Activated CD8-positive, alpha-beta T cell treated with anti-CD3 and anti-CD28 coated beads for 36 hours (primary cell): Measurements from ENCODE around the gene CD81. TPM values are rescaled to one million over a fixed set of nuclear protein-coding genes. Genes with fewer than 3 reads are reported as not detected.

ENCODE experiments used
- ATAC-seq: fragments of 200-7000 bp; cut with Tn5 transposase; one replicate; pipeline ENCODE4 v1.10.0; 2021; ENCODE audit warnings: mild to moderate bottlenecking, moderate library complexity
- CTCF ChIA-PET: fragments of 350-600 bp; sonication (Branson Sonifier 250); formaldehyde crosslinking; loops from one replicate; lab custom pipeline; 2021; ENCODE audit warnings: antibody characterized with exemption; lab: Charles Lee
- POLR2A ChIA-PET: fragments of 350-600 bp; sonication (Branson Sonifier 250); formaldehyde crosslinking; loops from one replicate; lab custom pipeline; 2021; ENCODE audit warnings: antibody characterized with exemption; lab: Charles Lee
- DNase-seq: peaks from one replicate; pipeline ENCODE4 v3.0.0-alpha.2; 2020
- H3K27ac Mint-ChIP-seq: one replicate; pipeline ENCODE4 v1.8.0; 2021; ENCODE audit warnings: mild to moderate bottlenecking, mixed read lengths
- H3K27me3 Mint-ChIP-seq: one replicate; pipeline ENCODE4 v1.8.0; 2021; ENCODE audit warnings: mixed read lengths
- H3K36me3 Mint-ChIP-seq: one replicate; pipeline ENCODE4 v1.8.0; 2021; ENCODE audit warnings: low read depth, mixed read lengths
- H3K4me1 Mint-ChIP-seq: one replicate; pipeline ENCODE4 v1.8.0; 2021; ENCODE audit warnings: low read depth, mixed read lengths
- H3K4me3 Mint-ChIP-seq: one replicate; pipeline ENCODE4 v1.8.0; 2021; ENCODE audit warnings: mild to moderate bottlenecking, moderate library complexity, mixed read lengths
- H3K9me3 Mint-ChIP-seq: one replicate; pipeline ENCODE4 v1.8.0; 2021; ENCODE audit warnings: mixed read lengths
- CTCF ChIP-seq: fragments of 200-600 bp; IDR thresholded peaks from one replicate; pipeline ENCODE4 v1.8.0; 2022; ENCODE audit warnings: antibody characterized with exemption, mild to moderate bottlenecking
- intact Hi-C: fragments of 100-400 bp; cut with micrococcal nuclease; formaldehyde crosslinking; loops from one replicate; pipeline ENCODE4 v1.10.0; 2022
- total RNA-seq, 2 experiments: library from RNA; stranded (reverse); gene quantifications; one replicate each; pipeline ENCODE4 v1.2.3, GENCODE V29; 2021

CD81 gene
- total RNA-seq, 2 experiments from 2014 or later: 133 to 138 TPM

- peak overlapping the region; percentile 55 for H3K27ac Mint-ChIP-seq
- no peak for TF ChIP-seq CTCF
- H3K4me1 Mint-ChIP-seq: peaks cover 39% of the 10 kb centered on the region
- intact Hi-C loops: no loop called here
- H3K4me3 Mint-ChIP-seq: peak overlapping the region; percentile 29
- H3K27me3 Mint-ChIP-seq: no peaks in the 10 kb centered on the region
- no peaks in the 10 kb centered on the region for H3K9me3 Mint-ChIP-seq
- DNase-seq: no peak
- peaks cover 4% of the 10 kb centered on the region for H3K36me3 Mint-ChIP-seq
- POLR2A ChIA-PET: interaction anchor here (3.8 kb wide), 1 partner anchor 8 kb away, joined by 24 read pairs; no protein-coding TSS in a partner anchor
- no peak for ATAC-seq
- CTCF ChIA-PET: no interaction called here
These were observed 2.5 kb downstream of the CD81 start for GRCh38 chr11:2379466-2380174.

GRCh38 chr11:2380396-2380795 lies 3.3 kb downstream of the CD81 start:
- Mint-ChIP-seq H3K27me3 (no peaks in the 10 kb centered on the region), H3K4me3 (peak overlapping the region; percentile 29), H3K9me3 (no peaks in the 10 kb centered on the region), H3K27ac (peak overlapping the region; percentile 55), H3K4me1 (peaks cover 45% of the 10 kb centered on the region), H3K36me3 (peaks cover 4% of the 10 kb centered on the region)
- intact Hi-C loops: no loop called here
- ATAC-seq (no peak), DNase-seq (no peak)
- TF ChIP-seq CTCF: no peak
- ChIA-PET POLR2A (no interaction called here), CTCF (interaction anchor here (1.6 kb wide), 1 partner anchor 20 kb away, joined by 6 read pairs; the partner anchor contains the start of gene TSSC4)

- intact Hi-C loops: no loop called here
- H3K27ac Mint-ChIP-seq: peak overlapping the region; percentile 34
- DNase-seq (no peak), ATAC-seq (no peak)
- no peak for TF ChIP-seq CTCF
- peaks cover 4% of the 10 kb centered on the region for H3K36me3 Mint-ChIP-seq
- POLR2A ChIA-PET: interaction anchor here (1.9 kb wide), 1 partner anchor 11 kb away, joined by 5 read pairs; no protein-coding TSS in a partner anchor
- CTCF ChIA-PET: interaction anchor here (1.6 kb wide), 1 partner anchor 19 kb away, joined by 6 read pairs; the partner anchor contains the start of gene TSSC4
- H3K4me1 Mint-ChIP-seq: peaks cover 49% of the 10 kb centered on the region
- H3K27me3 Mint-ChIP-seq: no peaks in the 10 kb centered on the region
- no peaks in the 10 kb centered on the region for H3K9me3 Mint-ChIP-seq
- no peak overlapping the region for H3K4me3 Mint-ChIP-seq
These were observed 3.8 kb downstream of the CD81 start for GRCh38 chr11:2380807-2381350.

GRCh38 chr11:2381494-2382128 lies 4.5 kb downstream of the CD81 start:
- ChIA-PET CTCF (interaction anchor here (1.6 kb wide), 1 partner anchor 19 kb away, joined by 6 read pairs; the partner anchor contains the start of gene TSSC4), POLR2A (interaction anchor here (1.1 to 1.9 kb wide), 2 partner anchors 10 to 19 kb away, joined by 3 to 5 read pairs; partner anchors contain the start of gene TSSC4)
- H3K4me3 Mint-ChIP-seq: no peak overlapping the region
- H3K4me1 Mint-ChIP-seq: peaks cover 53% of the 10 kb centered on the region
- intact Hi-C loops: no loop called here
- H3K27ac Mint-ChIP-seq: no peak overlapping the region
- ATAC-seq (no peak), DNase-seq (no peak)
- H3K9me3 Mint-ChIP-seq: no peaks in the 10 kb centered on the region
- no peaks in the 10 kb centered on the region for H3K27me3 Mint-ChIP-seq
- peaks cover 4% of the 10 kb centered on the region for H3K36me3 Mint-ChIP-seq
- TF ChIP-seq CTCF: no peak
